HG02678 (cell line): Measurements from ENCODE around the gene GANAB.
"Not testable (repeated sequence)": the region's sequence is repeated elsewhere in the genome, so short reads cannot be mapped to it uniquely, and the experiment has no call there.

Experiments used
- ATAC-seq: cut with Tn5 transposase; IDR thresholded peaks from one replicate; pipeline ENCODE4 v1.9.1; 2021; ENCODE audit warnings: mild to moderate bottlenecking, moderate library complexity; ENCODE audit not compliant: unreplicated experiment

Gene GANAB

GRCh38 chr11:62601372-62602140, 44.9 kb downstream of the GANAB start, which contains the start of gene MTA2:
MTA2 (minus strand) TSS chr11:62601865; CDS start chr11:62601450, 415 bp downstream.
- ATAC-seq = peak; percentile 75

GRCh38 chr11:62601122-62601371, 45.4 kb downstream of the GANAB start:
- no peak for ATAC-seq

DNA sequence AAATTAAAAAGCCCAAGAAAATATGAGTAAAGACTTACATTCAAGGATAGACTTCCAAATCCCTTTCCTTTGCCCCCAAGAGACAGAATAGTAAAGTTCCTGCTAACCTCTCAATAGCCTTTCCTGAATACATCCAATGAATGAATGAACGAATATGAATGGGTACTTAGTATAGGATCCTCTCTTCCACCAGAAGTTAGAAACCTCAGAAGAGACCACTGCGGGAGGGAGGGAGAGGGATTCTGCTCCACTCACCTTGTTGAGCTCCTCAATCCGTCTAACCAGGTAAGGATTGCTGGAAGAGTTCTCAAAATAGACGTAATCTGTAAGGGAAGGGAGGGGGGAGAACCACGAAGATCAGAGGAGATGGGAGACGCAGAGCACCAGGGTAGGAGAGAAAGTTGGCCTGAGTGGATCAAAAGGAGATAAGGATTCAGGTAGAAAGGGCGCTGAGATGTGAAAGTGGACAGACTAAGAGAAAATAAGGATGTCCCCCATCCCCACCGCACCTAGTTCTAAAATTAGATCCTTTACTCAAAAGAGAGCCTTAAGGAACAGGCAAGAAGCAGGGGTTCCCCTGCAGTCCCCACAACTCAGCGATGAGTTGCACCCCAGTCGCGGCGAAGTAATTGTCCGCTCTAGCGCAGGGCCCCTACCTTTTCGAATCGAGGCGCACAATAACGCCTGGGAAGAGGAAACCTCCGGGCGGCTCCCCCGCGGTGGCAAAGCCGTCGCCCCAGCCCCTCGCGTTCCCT, 45.9 kb downstream of the GANAB start:
- no peak for ATAC-seq

DNA sequence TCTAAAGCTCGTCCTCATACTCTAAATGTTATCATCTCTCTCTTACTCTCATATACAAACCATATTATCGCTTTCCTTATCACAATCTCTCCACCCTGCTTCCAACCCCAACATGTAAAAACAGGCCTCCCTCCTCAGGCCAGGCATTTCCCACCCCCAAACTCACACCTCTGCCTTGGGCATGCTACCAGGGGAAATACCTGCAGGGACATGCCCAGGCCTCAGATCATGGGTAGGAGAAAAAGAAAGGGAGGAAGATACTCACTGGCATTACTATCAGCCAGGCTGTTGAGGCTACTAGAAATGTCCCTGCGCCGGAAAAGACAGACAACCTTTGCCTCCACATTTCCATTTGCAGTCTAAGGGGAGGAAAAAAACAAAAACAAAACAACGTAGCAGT, 46.5 kb downstream of the GANAB start:
- ATAC-seq = no peak

DNA sequence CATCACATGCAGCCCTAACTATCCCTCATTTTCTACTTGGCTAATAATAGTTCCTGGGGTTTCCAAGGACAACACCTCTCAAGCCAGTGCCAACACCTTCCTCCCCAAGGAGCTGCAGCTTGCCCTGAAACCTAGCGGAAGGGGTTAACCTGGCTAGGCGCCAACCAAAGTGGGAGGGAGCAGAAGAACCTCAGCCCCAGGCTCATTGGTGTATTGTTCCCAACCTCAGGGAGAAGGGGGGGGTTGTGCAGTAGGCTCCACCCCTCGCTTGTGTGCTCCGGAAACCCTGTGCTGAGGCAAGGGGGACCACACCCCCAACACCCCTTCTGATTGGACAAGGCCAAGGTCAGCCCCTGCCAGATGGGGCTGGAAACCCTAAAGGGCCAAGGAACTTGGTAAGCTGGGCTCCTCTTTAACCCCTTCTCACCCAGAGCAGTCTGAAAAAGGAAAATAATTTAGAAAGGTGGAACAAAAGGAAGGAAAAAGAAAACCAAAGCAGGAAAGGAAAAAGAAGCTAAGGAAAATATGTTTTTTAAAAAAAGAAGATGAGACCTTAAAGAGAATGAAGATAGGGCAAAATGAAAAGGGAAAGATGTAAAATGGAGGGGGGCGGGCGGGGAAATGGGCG, 47.2 kb downstream of the GANAB start:
- peak; percentile 36 for ATAC-seq

DNA sequence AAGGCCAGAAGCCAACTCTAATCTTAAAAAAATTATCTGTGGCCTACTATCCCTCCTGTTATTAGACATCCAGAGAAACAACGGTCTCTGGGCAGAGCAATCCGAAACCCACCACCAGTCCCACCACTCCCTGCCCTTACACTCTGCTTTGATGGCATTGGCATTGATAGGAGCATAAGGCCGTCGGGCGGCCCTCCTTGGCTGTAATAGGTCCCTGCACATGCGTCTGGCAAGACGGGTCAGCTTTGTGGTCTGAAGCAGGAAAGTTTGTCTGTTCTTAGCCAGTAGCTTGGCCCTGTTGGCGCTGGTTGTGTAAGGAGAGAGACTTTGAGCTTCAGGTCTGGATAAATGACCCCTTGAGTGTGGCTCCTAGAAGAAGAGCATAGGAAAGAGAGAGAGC, 51.3 kb downstream of the GANAB start:
- ATAC-seq = no peak

- no peak for ATAC-seq
Observed at GRCh38 chr11:62593434-62594044, 52.9 kb downstream of the GANAB start.

DNA sequence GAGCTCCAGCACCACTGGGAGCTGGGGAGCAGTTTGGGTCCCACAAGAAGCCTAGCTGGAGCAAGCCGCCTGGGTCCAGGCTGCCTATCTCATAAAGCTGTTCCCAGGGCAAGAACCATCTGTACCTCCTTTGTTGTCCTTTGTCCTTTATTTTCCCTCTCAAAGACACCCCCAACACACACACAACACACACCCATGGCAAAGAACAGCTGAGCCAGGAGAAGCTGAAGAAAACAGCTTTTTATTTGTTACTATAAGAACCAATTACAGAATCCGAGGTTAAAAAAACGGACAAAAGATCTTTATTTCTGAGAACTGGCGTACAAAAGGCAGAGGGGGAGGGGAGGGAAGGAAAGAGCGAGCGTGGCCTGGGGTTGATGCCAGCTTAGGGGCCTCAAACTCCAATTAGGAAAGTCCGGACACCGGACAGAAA, 53.4 kb downstream of the GANAB start:
- ATAC-seq = no peak

DNA sequence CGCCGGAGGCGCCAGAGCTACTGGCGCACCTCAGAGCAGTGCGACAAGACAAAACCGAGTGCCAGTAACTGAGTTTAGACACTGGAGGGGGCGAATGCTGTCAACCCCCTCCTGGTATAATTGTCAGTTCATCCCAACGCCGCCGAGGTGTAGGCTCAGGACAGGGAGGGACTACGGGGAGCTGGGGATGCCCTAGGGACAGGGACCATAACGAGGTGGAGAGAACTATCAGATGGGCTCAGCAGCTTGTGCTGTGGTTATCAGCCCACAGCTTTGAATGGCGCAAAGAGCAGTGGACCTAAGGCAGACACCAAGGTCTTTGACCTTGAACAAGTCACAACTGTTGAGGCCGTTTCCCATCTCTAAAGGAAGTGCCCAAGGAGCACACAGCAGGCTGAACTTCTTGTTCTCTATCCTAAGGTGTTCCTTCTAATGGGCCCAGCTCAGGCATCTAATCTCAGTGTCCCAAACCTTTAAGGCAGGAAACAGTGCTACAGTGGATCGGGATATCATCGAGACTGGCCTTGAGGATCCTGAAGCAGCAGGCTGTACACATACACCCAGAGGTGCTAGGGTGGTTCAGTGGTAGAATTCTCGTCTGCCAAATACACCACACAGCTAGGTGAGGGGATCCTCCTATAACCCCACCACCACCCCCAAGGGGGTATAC, 54.1 kb downstream of the GANAB start:
- ATAC-seq = no peak

DNA sequence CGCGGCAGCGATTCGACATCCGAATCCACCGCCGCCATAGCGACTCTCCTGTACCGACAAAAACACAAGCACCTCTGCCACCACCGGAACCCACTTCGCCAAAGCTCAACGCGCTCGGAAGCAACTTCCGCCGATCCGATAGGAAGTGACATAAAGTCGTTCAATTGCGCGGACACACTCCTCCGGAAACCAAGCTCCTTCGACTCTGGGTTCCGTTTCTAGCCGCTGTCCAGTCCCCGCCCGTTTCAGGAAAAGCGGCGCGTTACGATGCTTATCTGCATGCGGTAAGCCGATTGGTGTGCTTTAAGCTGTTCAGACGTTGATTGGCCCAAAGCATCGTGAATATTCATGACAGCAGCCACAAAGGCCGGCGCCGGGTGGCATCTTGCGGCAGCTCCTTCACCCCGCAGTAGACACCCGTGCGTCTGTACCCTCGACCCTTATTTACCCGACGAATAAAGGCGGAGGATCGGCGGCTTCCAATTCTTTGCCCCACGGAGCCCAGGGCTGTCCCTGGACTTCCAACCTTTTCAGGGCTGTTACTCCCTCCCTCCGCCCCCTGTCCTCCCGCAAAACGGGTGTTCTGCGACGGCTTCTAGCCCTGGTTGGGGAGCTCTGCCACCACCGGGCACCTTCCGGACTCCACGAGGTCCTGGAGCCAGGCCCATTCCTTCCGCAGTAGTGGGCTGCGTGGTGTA, 54.8 kb downstream of the GANAB start, which contains the start of gene TUT1:
Gene TUT1, minus strand, starts transcription at position 76 of the 698 bp plus-strand sequence. Its CDS starts 38 bp downstream, at position 38.
- peak; percentile 85 for ATAC-seq

DNA sequence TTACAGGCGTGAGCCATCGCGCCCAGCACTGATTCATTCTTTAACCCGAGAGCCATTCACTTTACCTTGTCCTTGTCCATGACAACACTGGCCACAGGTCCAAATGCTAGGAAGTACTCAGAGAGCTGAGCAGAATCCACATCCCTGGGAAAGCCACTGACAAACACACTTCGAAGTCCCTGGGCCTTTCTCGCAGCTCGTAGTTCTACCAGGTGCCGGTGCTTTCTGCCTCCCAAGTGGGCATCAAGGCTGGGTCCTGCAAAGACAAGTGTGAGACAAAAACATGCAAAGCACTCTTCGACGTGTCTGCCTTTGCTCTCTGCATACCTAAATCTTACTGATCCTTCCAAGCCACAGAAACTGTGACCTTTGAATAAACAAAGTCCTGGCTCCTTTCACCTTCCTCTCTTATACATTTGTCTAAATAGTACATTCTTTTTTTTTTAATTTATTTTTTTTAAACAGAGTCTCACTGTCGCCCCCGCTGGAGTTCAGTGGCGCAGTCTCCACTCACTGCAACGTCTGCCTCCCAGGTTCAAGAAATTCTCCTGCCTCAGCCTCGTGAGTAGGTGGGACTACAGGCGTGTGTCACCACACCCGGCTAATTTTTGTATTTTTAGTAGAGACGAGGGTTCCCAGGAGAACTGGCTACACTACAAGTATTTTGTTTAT, 57.3 kb downstream of the GANAB start:
- ATAC-seq = no peak

DNA sequence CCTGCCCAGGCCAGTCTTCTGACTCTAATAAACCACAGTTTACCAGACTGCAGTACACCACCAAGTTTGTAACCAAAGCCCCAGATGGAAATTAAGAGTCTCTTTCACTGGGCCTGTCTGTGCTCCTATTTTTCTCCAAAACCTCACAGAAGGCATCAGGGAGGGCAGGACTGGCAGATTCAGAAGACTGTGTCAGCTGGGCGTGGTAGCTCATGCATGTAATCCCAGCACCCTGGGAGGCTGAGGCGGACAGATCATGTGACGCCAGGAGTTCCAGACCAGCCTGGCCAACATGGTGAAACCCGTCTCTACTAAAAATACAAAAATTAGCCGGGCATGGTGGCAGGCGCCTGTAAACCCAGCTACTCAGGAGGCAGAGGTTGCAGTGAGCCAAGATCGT, 61.1 kb downstream of the GANAB start:
- not testable (repeated sequence) for ATAC-seq

GRCh38 chr11:62581735-62582134, 64.7 kb downstream of the GANAB start:
- ATAC-seq = not testable (repeated sequence)

GRCh38 chr11:62580959-62581715, 65.3 kb downstream of the GANAB start:
- no peak for ATAC-seq

- ATAC-seq = no peak
Observed at GRCh38 chr11:62579252-62579651, 67.2 kb downstream of the GANAB start.

DNA sequence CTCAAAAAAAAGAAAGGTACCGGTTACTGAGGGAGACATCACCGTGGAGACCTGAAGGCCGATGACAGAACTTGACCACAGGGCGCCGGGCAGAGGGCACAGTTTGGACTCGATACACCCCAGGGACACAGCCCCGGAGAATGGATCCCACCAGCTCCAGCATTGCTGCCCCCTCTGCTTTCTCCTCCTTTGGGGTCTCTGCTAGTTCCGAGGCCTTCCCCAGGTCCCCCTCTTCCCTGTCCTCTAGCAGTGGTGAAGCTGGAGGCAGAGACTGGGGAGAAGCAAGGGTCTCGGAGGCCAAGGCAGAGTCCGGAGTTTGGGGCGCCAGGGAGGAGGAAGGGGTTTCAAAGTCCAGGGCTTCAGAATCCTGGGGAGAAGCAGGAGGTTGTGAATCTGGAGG, 67.9 kb downstream of the GANAB start:
- no peak for ATAC-seq

DNA sequence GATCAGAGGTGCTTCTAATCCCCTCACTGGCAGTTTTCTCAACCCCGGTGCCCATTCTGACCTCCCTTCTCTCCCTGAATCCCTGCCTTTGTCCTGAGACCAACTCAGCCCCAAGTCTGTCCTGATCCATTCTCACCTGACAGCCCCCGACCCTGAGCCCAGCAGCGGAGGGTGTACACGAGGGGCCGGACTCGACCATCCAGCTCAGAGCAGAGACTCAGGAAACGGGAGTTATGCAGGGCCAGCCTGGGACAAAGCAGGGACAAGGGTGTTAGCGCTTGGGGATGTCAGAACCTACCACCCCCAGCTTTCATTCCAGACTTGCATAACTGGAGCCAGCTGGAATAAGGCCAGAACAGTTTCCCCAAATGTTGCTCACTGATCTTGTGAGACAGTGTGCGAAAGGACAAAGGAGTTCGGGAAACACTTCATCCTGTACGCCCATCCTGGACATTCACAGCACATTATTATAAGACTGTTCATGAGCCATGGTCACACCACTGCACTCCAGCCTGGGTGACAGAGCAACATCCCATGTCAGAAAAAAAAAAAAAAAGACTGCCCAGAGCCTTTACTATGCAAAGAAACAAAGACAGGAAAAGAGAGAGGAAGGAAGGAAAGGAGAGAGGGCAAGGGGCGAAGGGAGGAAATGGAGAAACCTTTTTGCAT, 69.2 kb downstream of the GANAB start:
- ATAC-seq = no peak

DNA sequence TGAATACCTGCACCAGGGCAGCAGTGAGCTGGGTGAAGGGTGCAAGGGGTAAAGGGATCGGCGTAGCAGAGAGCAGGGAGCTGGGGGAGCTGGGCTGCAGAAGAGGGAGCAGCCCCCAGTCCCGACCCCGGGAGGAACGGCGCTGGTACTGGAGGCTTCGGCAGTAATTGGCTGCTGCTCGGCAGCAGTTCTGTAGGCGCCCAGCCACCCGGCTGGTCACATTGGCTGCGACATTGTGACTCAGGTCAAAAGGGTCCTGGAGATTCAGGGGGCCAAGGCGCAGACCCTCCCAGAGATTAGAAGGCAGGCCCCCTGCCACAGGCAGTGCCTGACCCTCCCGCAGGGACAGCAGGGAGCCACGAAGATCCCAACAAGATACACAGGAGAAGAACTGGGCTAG, 70.6 kb downstream of the GANAB start:
- ATAC-seq = no peak
